H9 (cell line): ENCODE results near the gene KAZN. TPM values are rescaled to one million over a fixed set of nuclear protein-coding genes. Genes with fewer than 3 reads are reported as not detected.

ENCODE experiments used
- DNase-seq: peaks from one replicate; pipeline ENCODE4 v3.0.0-alpha.2; 2017
- H2AFZ ChIP-seq: one replicate; pipeline ENCODE4 v1.6.1; 2013; ENCODE audit warnings: mild to moderate bottlenecking, low read length, control low read depth, moderate library complexity
- H2AK5ac ChIP-seq: 2 replicates; pipeline ENCODE4 v1.6.1; 2013; ENCODE audit warnings: low read length, control low read depth, mixed read lengths; ENCODE audit not compliant: insufficient read length
- H2BK120ac ChIP-seq: one replicate; pipeline ENCODE4 v1.6.1; 2013; ENCODE audit warnings: low read depth, mild to moderate bottlenecking, low read length, control low read depth, inconsistent platforms; ENCODE audit not compliant: poor library complexity, severe bottlenecking
- H2BK12ac ChIP-seq: 2 replicates; pipeline ENCODE4 v1.6.1; 2013; ENCODE audit warnings: low read length, control low read depth, mixed read lengths, low read depth; ENCODE audit not compliant: insufficient read length
- H2BK15ac ChIP-seq: 2 replicates; pipeline ENCODE4 v1.6.1; 2013; ENCODE audit warnings: low read depth, low read length, control low read depth
- H2BK20ac ChIP-seq: one replicate; pipeline ENCODE4 v1.6.1; 2013; ENCODE audit warnings: low read depth, mild to moderate bottlenecking, low read length, control low read depth, inconsistent platforms; ENCODE audit not compliant: poor library complexity, severe bottlenecking
- H2BK5ac ChIP-seq: 2 replicates; pipeline ENCODE4 v1.6.1; 2013; ENCODE audit warnings: low read length, control low read depth, mixed read lengths; ENCODE audit not compliant: insufficient read length
- H3K14ac ChIP-seq: 2 replicates; pipeline ENCODE4 v1.6.1; 2013; ENCODE audit warnings: low read length, control low read depth; ENCODE audit not compliant: insufficient read depth
- H3K18ac ChIP-seq: 2 replicates; pipeline ENCODE4 v1.6.1; 2013; ENCODE audit warnings: low read depth, mild to moderate bottlenecking, mixed read lengths, low read length, control low read depth; ENCODE audit not compliant: insufficient read length
- H3K23ac ChIP-seq: 2 replicates; pipeline ENCODE4 v1.6.1; 2013; ENCODE audit warnings: low read length, control low read depth, mixed read lengths, low read depth; ENCODE audit not compliant: insufficient read length
- H3K23me2 ChIP-seq: 2 replicates; pipeline ENCODE4 v1.6.1; 2013; ENCODE audit warnings: low read depth, mild to moderate bottlenecking, mixed read lengths, low read length, control low read depth; ENCODE audit not compliant: insufficient read length, poor library complexity, severe bottlenecking
- H3K27ac ChIP-seq: 2 replicates; pipeline ENCODE4 v1.5.1; 2013; ENCODE audit warnings: low read length, control low read depth, mixed read lengths, low read depth; ENCODE audit not compliant: insufficient read length
- H3K27me3 ChIP-seq: 2 replicates; pipeline ENCODE4 v1.6.1; 2013; ENCODE audit warnings: low read length, control low read depth, inconsistent platforms; ENCODE audit not compliant: insufficient read depth
- H3K4ac ChIP-seq: 2 replicates; pipeline ENCODE4 v1.6.1; 2013; ENCODE audit warnings: low read depth, mild to moderate bottlenecking, control low read depth, inconsistent platforms, low read length, moderate library complexity
- H3K4me1 ChIP-seq: 2 replicates; pipeline ENCODE4 v1.6.1; 2013; ENCODE audit warnings: low read length, control low read depth, inconsistent platforms; ENCODE audit not compliant: insufficient read depth
- H3K4me2 ChIP-seq: 2 replicates; pipeline ENCODE4 v1.6.1; 2013; ENCODE audit warnings: low read length, control low read depth, mixed read lengths; ENCODE audit not compliant: insufficient read length, insufficient read depth
- H3K56ac ChIP-seq: 2 replicates; pipeline ENCODE4 v1.6.1; 2013; ENCODE audit warnings: low read depth, mild to moderate bottlenecking, mixed read lengths, low read length, control low read depth; ENCODE audit not compliant: insufficient read length
- H3K79me1 ChIP-seq: 2 replicates; pipeline ENCODE4 v1.6.1; 2013; ENCODE audit warnings: low read depth, mild to moderate bottlenecking, moderate library complexity, low read length, control low read depth, inconsistent platforms; ENCODE audit not compliant: insufficient read depth, poor library complexity, severe bottlenecking
- H3K79me2 ChIP-seq: 2 replicates; pipeline ENCODE4 v1.6.1; 2013; ENCODE audit warnings: low read length, control low read depth, inconsistent platforms; ENCODE audit not compliant: insufficient read depth
- H3K9ac ChIP-seq: 2 replicates; pipeline ENCODE4 v1.6.1; 2013; ENCODE audit warnings: low read length, control low read depth, mixed read lengths; ENCODE audit not compliant: insufficient read length; ENCODE audit errors: extremely low read depth
- H3K9me3 ChIP-seq: one replicate; pipeline ENCODE4 v1.6.1; 2013; ENCODE audit warnings: low read depth, low read length, inconsistent platforms; ENCODE audit not compliant: control insufficient read depth
- H3T11ph ChIP-seq: one replicate; pipeline ENCODE4 v1.6.1; 2013; ENCODE audit warnings: mild to moderate bottlenecking, low read length, control low read depth, inconsistent platforms
- H4K20me1 ChIP-seq: one replicate; pipeline ENCODE4 v1.6.1; 2013; ENCODE audit not compliant: control insufficient read depth, insufficient read length, insufficient read depth
- H4K5ac ChIP-seq: 2 replicates; pipeline ENCODE4 v1.6.1; 2013; ENCODE audit warnings: low read depth, mild to moderate bottlenecking, mixed read lengths, low read length, control low read depth; ENCODE audit not compliant: insufficient read length
- H4K8ac ChIP-seq: replicated peaks from 2 replicates; pipeline ENCODE4 v1.6.1; 2013; ENCODE audit warnings: low read length, control low read depth, mixed read lengths, low read depth; ENCODE audit not compliant: insufficient read length
- H4K91ac ChIP-seq: 2 replicates; pipeline ENCODE4 v1.6.1; 2013; ENCODE audit warnings: low read depth, mild to moderate bottlenecking, moderate library complexity, mixed read lengths, low read length, control low read depth; ENCODE audit not compliant: insufficient read length
- H3K27ac Mint-ChIP-seq, 3 experiments: 2 replicates in 2 of 3; 3 replicates in 1 of 3; pipeline ENCODE4 v1.8.0; 2020 to 2021; ENCODE audit warnings: mixed read lengths in 3 of 3, mild to moderate bottlenecking in 1 of 3, moderate library complexity in 1 of 3
- H3K27me3 Mint-ChIP-seq: 2 replicates; pipeline ENCODE4 v1.8.0; 2021; ENCODE audit warnings: low read depth, mild to moderate bottlenecking, moderate library complexity, mixed read lengths
- H3K36me3 Mint-ChIP-seq, 3 experiments: 2 replicates in 2 of 3; 3 replicates in 1 of 3; pipeline ENCODE4 v1.8.0; 2020 to 2021; ENCODE audit warnings: low read depth in 3 of 3, mixed read lengths in 3 of 3; ENCODE audit not compliant: insufficient read depth in 1 of 3
- H3K4me1 Mint-ChIP-seq, 2 experiments: 2 replicates each; pipeline ENCODE4 v1.8.0; 2020; ENCODE audit warnings: mixed read lengths in 2 of 2
- H3K4me3 Mint-ChIP-seq, 2 experiments: 2 replicates in 1 of 2; 3 replicates in 1 of 2; pipeline ENCODE4 v1.8.0; 2020 to 2021; ENCODE audit warnings: mild to moderate bottlenecking in 2 of 2, mixed read lengths in 2 of 2, moderate library complexity in 1 of 2
- H3K9me3 Mint-ChIP-seq, 2 experiments: 2 replicates in 1 of 2; 3 replicates in 1 of 2; pipeline ENCODE4 v1.8.0; 2020; ENCODE audit warnings: mild to moderate bottlenecking in 2 of 2, mixed read lengths in 2 of 2, moderate library complexity in 1 of 2
- WGBS: extraction: QIAGEN DNeasy Blood & Tissue Kit; methylation state at CpG from one replicate; pipeline ENCODE4 v1.1.7; 2013; ENCODE audit warnings: missing lambda C conversion rate, low lambda C conversion rate, mixed read lengths; ENCODE audit not compliant: insufficient read length; ENCODE audit errors: extremely low coverage; 5-methylcytosine and 5-hydroxymethylcytosine counted together
- total RNA-seq: library from RNA; stranded (reverse); gene quantifications from 2 replicates; pipeline ENCODE4 v1.2.1, GENCODE V29; 2021
- TF ChIP-seq, protein P1 (sequence below): fragments of 200-600 bp; sonication (generic); conservative IDR thresholded peaks from 3 replicates; pipeline ENCODE4 v1.8.0; 2021; ENCODE audit warnings: antibody characterized with exemption, mild to moderate bottlenecking

Gene KAZN
- total RNA-seq, 1 experiment from 2014 or later, result 7.6 TPM

DNA sequence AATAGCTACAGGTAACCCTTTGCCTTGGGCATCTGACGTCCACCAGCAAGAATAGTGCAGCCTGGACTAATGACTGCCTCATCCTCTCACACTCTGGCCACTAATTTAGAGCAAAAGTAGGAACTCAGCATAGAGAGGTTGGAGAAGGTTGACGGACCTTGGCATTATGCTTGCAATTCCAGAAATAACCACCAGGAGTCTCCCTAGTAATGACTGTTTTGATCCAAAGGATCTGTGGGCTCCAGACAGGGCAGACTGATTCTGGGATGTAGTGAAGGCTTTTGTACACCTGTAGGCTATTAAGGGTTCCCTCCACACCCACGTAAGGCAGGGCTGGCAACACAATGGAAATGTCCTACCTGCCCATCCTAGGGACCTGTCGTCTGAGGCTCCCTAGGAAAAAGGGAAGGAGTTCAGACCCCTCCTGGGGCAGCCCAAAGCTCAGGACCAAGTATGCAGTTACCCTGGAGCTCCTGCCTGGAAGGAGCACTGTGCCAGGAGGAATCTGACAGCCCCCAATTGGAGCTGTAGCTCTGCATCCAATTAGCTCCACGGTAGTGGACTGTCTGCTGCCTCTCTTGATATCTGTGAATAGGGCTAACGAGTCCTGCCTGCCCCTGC, 464.1 kb downstream of the KAZN start:
- H3K56ac ChIP-seq, result no peak overlapping the region
- WGBS, result no CpG with 5 or more reads among the region's 6 CpGs
- no peak overlapping the region for H3K4me2 ChIP-seq
- H4K5ac ChIP-seq, result no peak overlapping the region
- H3K79me2 ChIP-seq, result no peaks in the 10 kb centered on the region
- no peak overlapping the region for H3K23ac ChIP-seq
- H3K9ac ChIP-seq, result no peak overlapping the region
- Mint-ChIP-seq H3K36me3 (peaks cover 4 to 7% (median 5%) of the 10 kb centered on the region in 3 experiments), H3K27ac (no peak overlapping the region), H3K27me3 (no peaks in the 10 kb centered on the region), H3K9me3 (peaks cover 4 to 5% of the 10 kb centered on the region in 2 experiments; a peak in 4 of 5 replicates), H3K4me1 (no peaks in the 10 kb centered on the region; a peak in 1 of 4 replicates), H3K4me3 (no peak overlapping the region)
- H2BK120ac ChIP-seq, result no peak overlapping the region
- no peaks in the 10 kb centered on the region for H3K27me3 ChIP-seq
- H2AK5ac ChIP-seq, result no peak overlapping the region
- H3K18ac ChIP-seq, result no peak overlapping the region
- no peak overlapping the region for H4K8ac ChIP-seq
- H2BK5ac ChIP-seq, result no peak overlapping the region
- H3K4ac ChIP-seq, result no peak overlapping the region
- H3K4me1 ChIP-seq, result no peaks in the 10 kb centered on the region
- TF ChIP-seq, protein P1, sequence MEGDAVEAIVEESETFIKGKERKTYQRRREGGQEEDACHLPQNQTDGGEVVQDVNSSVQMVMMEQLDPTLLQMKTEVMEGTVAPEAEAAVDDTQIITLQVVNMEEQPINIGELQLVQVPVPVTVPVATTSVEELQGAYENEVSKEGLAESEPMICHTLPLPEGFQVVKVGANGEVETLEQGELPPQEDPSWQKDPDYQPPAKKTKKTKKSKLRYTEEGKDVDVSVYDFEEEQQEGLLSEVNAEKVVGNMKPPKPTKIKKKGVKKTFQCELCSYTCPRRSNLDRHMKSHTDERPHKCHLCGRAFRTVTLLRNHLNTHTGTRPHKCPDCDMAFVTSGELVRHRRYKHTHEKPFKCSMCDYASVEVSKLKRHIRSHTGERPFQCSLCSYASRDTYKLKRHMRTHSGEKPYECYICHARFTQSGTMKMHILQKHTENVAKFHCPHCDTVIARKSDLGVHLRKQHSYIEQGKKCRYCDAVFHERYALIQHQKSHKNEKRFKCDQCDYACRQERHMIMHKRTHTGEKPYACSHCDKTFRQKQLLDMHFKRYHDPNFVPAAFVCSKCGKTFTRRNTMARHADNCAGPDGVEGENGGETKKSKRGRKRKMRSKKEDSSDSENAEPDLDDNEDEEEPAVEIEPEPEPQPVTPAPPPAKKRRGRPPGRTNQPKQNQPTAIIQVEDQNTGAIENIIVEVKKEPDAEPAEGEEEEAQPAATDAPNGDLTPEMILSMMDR, result peak; percentile 78
- H3T11ph ChIP-seq, result no peak overlapping the region
- H3K9me3 ChIP-seq, result no peaks in the 10 kb centered on the region
- H3K27ac ChIP-seq, result no peak overlapping the region
- no peak overlapping the region for H3K14ac ChIP-seq
- no peaks in the 10 kb centered on the region for H4K20me1 ChIP-seq
- H2BK20ac ChIP-seq, result no peak overlapping the region
- no peaks in the 10 kb centered on the region for H3K79me1 ChIP-seq
- no peaks in the 10 kb centered on the region for H3K23me2 ChIP-seq
- H2BK12ac ChIP-seq, result no peak overlapping the region
- H2BK15ac ChIP-seq, result no peak overlapping the region
- no peak for DNase-seq
- no peak overlapping the region for H2AFZ ChIP-seq
- H4K91ac ChIP-seq, result no peak overlapping the region
